GM11168 (cell line): ENCODE results near the gene TMEM51.

Experiments used
- in situ Hi-C: fragments of 300-500 bp; cut with MboI; formaldehyde crosslinking; loops from one replicate; pipeline ENCODE4 v1.12.0; 2022; ENCODE audit warnings: low sequenced_read_pairs; ENCODE audit not compliant: unreplicated experiment

The TMEM51 gene

GRCh38 chr1:15153184-15153841, at the start of gene TMEM51:
Gene TMEM51, plus strand, starts transcription at chr1:15153747. Its CDS starts 61,341 bp downstream, at chr1:15215088.
- in situ Hi-C loops: loop anchor here (10.0 kb wide), 1 partner anchor 101 kb away; no protein-coding TSS in a partner anchor

- in situ Hi-C loops: no loop called here
These were observed 49.6 kb upstream of the TMEM51 start for GRCh38 chr1:15103906-15104305.

DNA sequence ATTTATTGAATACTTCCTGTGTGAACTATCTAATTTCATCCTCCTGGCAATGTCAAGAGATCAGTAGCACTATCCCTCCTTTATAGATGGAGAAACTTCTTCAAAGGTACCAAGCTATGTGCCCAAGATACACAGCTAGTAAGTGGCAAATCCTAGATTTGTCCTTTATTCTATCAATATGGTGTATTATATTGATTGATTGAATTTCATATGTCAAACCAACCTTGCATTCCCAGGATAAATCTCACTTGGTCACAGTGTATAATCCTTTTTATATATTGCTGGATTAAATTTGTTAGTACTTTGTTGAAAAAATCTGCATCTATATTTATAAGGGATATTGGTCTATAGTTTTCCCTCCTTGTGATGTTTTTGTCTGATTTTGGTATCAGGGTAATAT, 48.8 kb upstream of the TMEM51 start:
- in situ Hi-C loops: no loop called here

DNA sequence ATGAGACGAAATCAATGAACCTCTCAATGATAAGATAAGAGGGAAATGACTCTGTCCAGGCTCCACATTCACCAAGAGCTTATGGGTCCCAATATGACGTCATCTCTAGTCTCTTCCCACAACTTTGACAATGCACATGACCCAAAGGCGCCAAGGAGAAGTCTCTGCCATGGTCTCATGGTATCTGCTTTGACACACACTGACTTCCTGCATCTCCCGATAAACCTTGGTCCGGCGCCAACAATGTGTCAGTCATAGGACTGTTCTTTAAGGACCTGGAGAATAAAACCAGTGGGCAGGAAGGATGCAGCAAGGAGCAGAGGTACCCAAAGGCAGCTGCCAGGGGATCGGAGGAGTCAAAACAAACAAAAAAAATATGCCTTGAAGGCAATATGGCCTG, 46.9 kb upstream of the TMEM51 start:
- in situ Hi-C loops: no loop called here

DNA sequence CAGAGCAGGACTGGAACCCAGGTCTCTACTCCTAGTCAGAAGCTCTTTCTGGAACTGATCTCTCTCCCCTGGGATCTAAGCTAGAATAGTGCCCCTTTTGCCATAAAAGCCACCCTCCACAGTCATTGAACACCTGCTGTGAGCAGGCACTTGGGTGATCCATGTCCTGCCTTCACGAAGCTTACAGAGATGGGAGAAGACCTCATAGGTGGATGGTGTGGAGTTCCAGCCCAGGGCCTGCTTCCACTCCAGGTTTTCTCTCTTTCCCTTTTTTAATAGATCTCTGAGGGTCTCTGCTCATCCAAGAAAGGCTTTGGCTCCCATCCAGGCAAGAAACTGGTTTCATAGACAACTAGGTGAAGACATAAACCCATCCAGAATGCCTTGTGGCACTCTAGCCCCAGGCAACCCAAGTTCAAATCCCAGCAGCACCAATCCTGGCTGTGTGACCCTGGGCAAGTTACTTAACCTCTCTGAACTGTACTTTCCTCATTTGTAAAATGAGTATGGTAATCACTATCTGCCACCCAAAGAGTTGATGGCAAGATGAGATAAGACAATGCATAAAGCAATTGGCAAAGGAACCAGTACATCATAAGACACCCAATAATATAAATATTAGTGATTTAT, 46.4 kb upstream of the TMEM51 start:
- in situ Hi-C loops: no loop called here

DNA sequence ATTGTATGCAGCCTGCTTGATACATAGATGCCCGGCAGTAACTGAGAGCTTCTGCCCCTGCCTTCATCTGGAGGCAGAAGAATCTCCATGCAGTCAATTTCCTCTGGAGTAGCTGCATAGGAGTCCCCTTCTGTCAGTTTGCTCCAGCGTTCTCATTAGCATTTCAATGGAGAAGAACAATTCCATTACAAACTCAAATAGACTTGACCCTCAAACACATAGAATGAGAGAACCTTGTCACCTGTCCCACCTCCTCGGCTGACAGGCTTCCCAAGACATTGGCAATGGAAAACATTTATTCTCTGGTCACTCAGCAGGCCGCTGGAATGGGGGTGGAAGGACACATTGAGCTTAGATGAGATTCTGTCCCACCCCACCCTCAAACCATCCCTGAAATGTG, 45.6 kb upstream of the TMEM51 start:
- in situ Hi-C loops: no loop called here

- in situ Hi-C loops: no loop called here
These were observed 43.2 kb upstream of the TMEM51 start for GRCh38 chr1:15110128-15110866.

DNA sequence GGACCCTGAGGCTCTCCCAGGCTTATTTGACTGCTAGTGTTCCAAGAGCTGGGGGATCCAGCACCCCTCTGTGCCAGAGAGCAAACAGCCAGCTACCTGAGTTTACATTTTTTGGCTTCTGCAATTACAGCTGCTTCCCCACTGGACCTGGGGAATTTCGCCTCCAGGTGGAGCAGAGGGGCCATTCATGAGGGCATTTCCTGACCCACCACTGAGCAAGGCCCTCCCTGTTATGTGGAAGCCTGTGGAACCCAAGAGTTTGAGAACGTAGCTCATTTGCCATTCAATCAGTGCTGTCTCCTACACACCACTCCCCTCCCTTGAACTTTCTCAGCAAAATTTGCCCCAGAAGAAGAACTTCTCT, 42.7 kb upstream of the TMEM51 start:
- in situ Hi-C loops: no loop called here

DNA sequence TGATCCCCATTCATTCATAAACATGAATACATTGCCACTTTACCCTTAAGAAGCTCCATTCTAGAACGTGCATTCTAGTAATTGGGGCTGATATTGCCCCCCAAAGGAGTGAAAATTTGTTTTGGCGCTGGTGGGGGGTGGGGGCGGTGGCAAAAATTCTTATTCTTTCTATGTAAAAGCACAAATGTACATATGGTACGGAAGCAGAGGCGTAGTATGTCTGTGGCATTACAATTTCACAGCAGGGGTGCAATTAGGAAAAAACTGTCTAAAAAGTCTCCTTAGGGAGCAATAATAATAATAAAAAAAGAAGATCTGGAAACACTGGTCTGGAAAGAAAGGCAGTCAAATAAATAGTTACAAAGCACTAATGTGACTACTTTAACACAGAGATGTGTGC, 40.4 kb upstream of the TMEM51 start:
- in situ Hi-C loops: no loop called here

DNA sequence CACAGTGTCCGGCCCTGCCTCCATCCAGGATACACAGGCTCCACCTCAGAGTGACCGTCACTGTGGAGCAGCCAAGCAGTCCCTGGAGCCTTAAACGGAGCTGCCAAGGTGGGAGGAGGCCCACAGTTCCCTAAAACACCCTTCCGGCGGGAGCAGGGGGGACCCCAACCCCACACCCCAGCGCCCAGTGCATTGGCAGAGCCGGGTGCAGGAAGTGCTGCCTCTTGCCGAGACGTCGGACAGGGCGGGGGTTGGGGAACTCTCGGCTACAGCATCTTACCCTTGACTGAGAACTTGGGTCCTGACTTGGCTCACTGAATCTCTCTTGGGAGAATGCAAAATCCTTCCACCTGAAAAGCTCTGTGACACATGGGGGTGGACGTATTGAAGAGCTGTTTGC, 38.7 kb upstream of the TMEM51 start:
- in situ Hi-C loops: no loop called here

- in situ Hi-C loops: no loop called here
These were observed 37.8 kb upstream of the TMEM51 start for GRCh38 chr1:15115542-15116330.

GRCh38 chr1:15116966-15117365, 36.6 kb upstream of the TMEM51 start:
- in situ Hi-C loops: no loop called here

- in situ Hi-C loops: no loop called here
These were observed 35.7 kb upstream of the TMEM51 start for GRCh38 chr1:15117671-15118325.

DNA sequence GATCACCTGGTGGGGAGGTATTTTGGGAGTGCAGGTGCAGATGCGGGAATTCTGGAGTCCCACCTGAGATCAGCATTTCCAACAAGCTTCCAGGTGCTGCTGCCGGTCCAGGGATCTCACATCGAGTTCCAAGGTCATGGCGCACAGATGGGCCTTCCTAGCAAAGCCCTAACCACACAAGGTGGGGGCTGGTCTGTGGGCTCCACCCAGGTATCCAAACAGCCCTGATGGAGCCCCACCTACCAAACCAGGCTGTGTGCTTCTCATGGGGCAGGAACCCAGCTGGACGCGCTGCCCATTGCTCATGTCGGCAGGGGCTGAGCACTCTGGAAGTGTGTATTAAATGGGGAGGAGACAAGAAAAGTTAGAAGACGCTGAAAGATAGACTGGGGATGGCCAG, 35.0 kb upstream of the TMEM51 start:
- in situ Hi-C loops: no loop called here

DNA sequence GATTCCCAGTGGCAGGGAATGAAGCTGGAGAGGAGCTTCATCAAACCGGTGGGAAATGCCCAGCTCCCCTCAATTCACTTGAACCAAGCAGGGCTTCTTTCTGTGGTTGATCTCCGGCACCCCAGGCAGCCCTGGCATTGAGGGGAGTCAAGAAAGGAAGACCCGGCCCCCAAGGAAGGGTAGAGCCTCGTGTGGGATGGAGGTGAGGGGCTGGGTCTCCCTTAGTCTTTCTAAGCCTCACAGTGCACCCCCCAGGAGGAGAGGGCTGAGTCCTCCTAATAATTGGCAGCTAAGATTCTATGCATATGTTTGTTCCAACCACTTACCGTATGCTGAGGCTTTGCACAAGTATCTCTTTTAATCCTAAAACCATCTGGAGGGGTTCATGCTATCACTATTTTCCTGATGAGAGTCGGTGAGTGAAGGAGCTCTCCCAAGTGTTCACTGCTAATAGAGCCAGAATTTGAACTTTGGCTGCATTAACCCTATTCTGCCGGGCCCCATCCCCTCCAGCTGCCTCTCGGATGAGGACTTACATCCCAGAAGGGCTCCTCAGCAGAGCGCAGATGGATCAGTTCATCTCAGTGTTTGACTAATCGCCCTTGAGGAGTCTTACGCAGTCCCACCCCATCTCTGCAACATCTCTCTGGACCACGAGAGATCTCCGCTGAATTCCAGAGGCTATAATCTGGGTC, 33.1 kb upstream of the TMEM51 start:
- in situ Hi-C loops: loop anchor here (10.0 kb wide), 1 partner anchor 154 kb away; no protein-coding TSS in a partner anchor

GRCh38 chr1:15122331-15122730, 31.2 kb upstream of the TMEM51 start:
- in situ Hi-C loops: loop anchor here (10.0 kb wide), 1 partner anchor 152 kb away; no protein-coding TSS in a partner anchor

DNA sequence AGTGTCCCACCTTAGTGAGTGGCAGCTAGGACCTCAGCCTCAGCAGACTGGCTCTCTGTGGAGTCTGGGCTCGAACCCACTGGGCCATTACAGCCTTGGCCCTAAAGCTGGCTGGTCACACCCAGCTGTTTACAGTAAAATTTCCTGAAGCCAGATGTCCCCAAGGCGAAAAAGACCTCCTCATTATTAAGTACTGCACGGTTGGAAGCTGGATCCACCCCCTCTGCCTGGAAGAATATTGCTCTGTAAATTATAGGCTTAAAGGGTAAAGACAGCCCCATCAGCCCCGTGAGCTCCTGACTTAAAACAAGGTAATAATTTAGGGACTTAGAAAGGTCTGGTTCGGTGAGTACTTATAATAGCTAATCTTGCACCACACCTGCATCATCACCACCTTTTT, 30.3 kb upstream of the TMEM51 start:
- in situ Hi-C loops: loop anchor here (10.0 kb wide), 1 partner anchor 152 kb away; no protein-coding TSS in a partner anchor

DNA sequence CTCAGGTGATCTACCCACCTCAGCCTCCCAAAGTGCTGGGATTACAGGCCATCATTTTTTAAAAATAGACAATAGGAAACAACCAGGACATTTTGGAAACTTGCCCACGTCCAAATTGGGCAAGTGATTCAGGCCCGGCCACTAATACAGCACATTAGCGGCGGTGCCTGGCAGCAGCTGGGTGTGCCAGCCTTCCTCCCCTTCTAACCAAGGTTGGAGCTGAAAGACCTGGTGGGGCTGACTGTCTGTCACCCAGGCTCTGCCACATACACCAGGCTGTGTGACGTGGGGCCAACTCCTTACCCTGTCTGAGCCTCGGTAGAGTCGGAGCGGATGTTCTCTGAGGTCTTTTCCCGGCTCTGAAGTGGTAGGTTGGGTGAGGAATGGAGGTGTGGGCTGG, 29.6 kb upstream of the TMEM51 start:
- in situ Hi-C loops: loop anchor here (10.0 kb wide), 1 partner anchor 151 kb away; no protein-coding TSS in a partner anchor

DNA sequence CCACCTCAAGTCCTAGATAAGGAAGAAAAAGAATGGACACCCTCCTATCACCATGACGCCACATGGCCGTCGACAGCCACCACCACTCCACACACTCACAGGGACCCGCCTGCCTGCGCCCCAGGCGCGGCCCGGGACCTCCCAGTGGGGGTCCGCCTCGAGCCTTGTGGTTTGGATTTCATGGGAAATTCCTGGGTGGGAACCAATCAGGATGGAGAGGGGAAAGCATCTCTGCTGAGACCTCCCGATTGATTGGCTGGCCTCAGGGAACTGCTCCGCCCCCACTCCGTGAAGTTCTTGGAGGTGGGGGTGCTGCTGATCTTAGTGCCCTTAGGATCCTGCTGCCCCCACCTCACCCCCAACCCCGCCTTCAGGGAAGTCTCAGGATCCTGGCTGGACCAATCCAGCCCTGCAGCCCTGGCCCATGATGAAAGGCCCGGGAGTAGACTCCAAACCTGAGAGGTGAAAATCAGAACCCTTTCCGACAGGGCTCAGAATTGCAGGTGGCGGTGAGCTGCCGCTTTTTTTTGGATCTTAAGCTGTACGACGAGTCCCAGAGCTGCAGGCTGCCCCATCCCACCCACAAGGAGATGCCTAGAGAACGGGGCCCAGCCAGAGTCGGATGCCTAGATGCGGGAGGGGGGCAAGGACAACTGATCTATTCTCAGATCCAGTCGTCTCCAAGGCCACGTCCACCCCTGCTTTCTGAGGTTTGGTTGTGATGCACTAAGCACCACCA, 29.0 kb upstream of the TMEM51 start:
- in situ Hi-C loops: loop anchor here (5.0 to 25.0 kb wide), 3 partner anchors 150 to 313 kb away; partner anchors contain the start of gene CTRC
